Measurements from ENCODE around the gene MGMT.

DNA sequence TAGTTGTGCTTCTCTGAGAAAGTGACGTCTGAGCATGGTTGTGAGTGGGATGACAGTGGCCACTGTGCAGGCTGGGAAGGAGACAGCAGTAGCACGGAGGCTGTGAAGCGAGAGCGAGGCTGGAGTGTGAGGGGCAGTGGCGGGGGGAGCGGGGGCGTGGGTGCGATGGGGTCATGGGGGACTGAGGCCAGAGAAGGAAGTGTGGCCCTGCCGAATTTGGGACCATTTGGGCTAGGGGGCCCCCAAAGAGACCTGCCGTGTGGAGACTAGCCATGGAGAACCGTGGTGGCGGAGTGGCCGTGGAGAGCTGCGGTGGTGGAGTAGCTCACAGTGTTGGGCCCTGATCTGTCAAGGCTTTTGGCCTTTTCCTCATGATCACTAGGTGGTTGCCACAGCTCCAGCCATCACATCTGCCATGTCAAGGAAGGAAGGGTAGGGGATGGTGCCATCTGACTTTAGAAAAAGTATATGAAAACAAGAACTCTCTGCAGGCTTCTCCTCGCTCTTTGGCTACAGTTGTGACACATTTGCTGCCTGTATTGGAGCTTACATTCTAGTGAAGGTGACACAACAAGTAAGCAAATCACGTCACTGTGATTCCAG lies 61.4 kb downstream of the MGMT start:
- TF ChIP-seq, protein P1, sequence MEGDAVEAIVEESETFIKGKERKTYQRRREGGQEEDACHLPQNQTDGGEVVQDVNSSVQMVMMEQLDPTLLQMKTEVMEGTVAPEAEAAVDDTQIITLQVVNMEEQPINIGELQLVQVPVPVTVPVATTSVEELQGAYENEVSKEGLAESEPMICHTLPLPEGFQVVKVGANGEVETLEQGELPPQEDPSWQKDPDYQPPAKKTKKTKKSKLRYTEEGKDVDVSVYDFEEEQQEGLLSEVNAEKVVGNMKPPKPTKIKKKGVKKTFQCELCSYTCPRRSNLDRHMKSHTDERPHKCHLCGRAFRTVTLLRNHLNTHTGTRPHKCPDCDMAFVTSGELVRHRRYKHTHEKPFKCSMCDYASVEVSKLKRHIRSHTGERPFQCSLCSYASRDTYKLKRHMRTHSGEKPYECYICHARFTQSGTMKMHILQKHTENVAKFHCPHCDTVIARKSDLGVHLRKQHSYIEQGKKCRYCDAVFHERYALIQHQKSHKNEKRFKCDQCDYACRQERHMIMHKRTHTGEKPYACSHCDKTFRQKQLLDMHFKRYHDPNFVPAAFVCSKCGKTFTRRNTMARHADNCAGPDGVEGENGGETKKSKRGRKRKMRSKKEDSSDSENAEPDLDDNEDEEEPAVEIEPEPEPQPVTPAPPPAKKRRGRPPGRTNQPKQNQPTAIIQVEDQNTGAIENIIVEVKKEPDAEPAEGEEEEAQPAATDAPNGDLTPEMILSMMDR (IDR thresholded peaks at IDR 0.05) = no peak
- TF ChIP-seq ZFX (IDR thresholded peaks at IDR 0.05; ENCODE audit: borderline replicate concordance) = no peak

Measured in 22Rv1 (cell line).